IPS DF 4.7 (cell line): Measurements from ENCODE around the gene PTPRA.

ENCODE experiments used
- DNase-seq: peaks from one replicate; pipeline ENCODE4 v3.0.0-alpha.2; 2013; ENCODE audit warnings: low spot score; ENCODE audit errors: extremely low read depth

PTPRA gene

DNA sequence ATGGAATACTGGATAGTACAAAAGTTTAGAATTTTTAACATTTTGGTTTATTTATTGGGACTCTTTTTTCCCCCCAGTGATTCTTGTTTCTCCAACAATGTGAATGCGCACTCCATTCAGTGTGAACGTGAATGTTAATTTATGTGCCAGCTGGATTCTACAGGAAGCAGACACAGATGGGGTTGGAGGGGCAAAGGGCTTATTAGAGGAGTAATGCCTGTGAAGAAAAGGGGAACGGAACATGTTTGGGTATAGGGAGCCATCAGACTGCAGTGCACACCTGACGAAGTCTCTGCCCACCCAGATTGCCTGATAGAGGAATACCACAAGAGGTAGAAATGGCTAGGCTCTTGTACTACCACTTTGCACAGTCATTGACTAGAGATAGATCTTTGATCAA lies 48.2 kb downstream of the PTPRA start:
- DNase-seq, result no peak

GRCh38 chr20:2922957-2923356 lies 49.7 kb downstream of the PTPRA start:
- no peak for DNase-seq

- no peak for DNase-seq
Observed at GRCh38 chr20:2930538-2930937, 57.3 kb downstream of the PTPRA start.

DNA sequence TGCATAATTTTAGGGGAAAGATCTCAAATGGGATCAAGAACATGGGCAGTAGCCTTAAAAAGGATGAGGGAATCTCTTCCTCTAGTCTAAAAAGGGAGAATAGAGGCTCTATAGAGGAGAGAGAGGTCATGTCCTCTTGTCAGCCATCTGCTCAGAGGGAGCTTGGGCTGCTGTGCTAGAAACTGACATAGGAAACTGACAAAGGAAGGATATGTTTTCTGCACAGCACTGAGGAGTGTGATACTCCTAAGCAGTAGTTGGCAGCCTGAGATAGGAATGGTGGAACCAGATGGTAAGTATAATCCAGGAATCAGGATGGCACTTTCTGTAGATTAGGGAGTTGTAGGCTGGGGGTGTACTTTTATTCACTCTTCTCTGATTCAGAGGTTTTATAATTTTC lies 59.2 kb downstream of the PTPRA start:
- DNase-seq, result no peak

- no peak for DNase-seq
Observed at GRCh38 chr20:2937902-2938301, 64.6 kb downstream of the PTPRA start.

- no peak for DNase-seq
Observed at GRCh38 chr20:2942439-2942838, 69.2 kb downstream of the PTPRA start.

GRCh38 chr20:2946988-2947961 lies 74.0 kb downstream of the PTPRA start:
- DNase-seq, result no peak

- DNase-seq, result no peak
Observed at GRCh38 chr20:2948968-2949367, 75.7 kb downstream of the PTPRA start.

GRCh38 chr20:2952766-2953165 lies 79.5 kb downstream of the PTPRA start:
- no peak for DNase-seq

GRCh38 chr20:2955257-2955970 lies 82.1 kb downstream of the PTPRA start:
- DNase-seq, result no peak

DNA sequence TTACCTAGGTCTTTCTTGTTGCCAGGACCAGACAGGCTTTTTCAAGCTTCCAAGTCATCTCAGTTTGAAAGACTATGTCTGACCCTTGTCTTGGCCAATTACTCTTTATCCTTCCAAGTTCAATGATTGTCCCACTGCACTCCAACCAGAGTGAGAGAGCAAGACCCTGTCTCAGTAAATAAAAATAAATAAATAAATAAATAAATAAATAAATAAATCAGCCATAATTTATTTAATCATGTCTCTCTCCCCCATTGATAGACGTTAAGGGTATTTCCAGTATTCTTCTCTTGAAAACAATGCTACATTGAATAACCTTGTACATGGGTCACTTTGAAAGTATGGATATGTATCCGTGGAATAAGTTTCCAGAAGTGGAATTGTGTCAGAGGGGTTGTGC lies 83.2 kb downstream of the PTPRA start:
- no peak for DNase-seq

DNA sequence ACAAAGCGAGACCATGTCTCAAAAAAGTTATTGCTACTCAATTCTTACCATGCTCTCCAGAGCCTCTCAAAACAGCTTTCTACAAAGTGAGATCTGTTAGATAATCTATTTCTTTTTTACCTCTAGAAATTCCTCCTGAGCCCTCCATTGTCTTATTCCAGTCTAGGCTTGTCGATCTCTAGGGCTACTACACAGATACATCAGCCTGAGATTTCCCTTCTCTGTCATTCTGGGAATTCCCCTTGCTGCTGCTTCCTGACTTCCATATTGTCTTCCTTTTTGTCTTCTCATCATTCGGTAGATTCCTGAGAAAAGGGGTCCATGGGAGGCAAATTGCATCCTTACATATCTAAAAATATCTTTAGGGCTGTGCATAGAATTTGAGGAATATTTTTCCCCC lies 94.6 kb downstream of the PTPRA start:
- DNase-seq, result no peak

GRCh38 chr20:2972126-2972525 lies 98.8 kb downstream of the PTPRA start:
- DNase-seq, result no peak

DNA sequence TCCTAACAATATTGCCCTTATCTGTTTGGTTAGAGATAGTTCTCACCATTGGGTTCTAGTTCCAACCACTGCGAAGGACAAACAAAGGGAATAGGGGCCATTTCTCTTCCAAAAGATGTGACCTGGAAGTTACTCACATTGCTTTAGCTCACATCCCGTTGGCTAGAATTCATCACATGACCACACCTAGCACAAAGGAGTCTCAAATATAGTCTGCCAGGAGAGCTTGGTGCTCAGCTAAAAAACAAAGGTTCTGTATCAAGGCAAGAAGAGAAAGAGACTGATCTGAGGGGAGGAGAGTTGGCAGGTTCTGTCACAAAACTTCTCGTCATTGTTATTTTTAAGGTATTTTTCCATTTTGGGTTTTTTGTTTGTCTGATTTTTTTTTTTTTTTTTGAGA lies 100.3 kb downstream of the PTPRA start:
- no peak for DNase-seq

DNA sequence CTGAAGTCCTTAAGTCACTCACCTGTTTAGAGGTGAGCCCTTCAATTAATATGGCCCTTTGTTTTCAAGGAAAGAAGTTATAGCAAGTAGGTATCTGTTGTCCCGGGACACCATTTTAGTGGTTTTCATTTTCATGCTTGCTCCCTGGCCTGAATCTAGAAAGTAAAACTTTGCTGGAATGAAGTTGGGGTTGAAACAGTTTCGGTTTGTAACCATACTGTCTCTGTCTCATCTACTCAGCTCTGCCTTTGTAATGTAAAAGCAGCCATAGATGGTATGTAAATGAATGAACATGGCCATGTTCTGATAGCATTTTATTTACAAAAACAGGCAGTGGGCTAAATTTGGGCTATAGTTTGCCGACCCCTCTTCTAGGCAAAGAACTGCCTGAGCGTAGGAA lies 105.2 kb downstream of the PTPRA start:
- no peak for DNase-seq

DNA sequence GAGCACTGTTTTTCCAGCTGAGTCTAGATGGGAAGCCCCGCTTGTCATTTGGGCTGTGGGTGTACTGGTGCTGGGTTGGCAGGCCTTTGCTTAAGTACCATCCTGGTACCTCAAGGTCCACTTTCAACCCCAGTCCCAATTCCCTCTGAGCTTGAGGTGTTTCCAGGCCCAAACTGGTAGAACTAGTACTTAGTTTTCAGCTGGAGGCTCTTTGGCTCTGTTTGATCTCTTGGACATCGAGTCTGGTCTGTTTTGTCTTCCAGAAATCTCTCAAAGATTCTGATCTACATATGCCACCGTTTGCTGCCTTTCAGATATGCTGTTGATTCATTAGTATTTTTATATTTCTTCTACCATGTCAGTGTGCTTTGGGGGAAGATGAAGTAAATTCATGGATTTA lies 108.4 kb downstream of the PTPRA start:
- DNase-seq, result no peak

DNA sequence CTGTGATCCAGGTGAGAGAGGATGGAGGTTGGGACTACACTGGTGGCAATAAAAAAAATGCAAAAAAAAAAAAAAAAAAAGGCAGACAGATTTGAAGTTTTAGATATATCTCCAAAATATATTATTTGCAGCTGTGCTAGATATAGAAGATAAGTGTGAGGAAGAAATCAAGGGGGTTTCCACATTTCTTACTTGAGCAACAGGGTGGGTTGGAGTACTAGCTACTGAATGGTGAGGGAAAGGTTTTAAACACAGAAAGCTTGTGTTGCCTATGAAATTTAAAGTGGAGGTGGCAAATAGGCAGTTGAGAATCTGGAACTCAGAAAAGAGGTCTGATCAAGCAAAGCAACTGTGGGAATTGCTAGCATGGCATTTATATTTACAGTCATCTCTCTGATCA lies 110.2 kb downstream of the PTPRA start:
- no peak for DNase-seq

GRCh38 chr20:2984028-2984501 lies 110.8 kb downstream of the PTPRA start:
- DNase-seq, result no peak

DNA sequence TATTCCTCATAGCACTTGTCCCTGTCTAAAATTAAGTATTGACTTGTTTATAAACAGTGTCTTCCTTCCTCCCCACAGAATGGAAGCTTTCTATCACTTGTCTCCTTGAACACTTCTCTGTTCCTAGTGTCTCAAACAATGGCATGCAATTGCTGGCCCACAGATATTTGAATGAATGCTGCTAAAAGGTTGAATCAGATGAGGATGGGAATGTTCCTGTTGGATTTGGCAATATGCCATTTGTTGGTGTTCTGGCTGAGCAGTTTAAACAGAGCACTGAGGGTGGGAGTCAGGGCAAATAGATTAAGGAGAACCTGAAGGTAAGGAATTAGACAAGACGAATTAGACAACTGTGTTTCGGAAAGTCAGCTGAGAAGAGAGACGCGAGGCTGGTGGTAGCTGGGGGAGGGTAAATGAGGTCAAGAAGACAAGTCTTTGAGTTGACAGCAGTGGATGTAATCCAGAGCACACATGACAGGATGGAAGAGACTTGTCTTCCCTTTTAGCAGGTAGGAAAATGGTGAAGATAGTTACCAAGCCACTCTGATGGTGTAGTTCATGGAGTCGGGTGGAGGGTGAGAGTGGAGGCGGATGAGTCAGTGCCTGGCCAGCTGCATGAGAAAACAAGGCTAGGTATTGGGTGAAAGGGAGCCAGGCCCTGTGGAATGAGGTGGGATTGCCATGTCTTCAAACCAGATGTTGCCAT lies 111.8 kb downstream of the PTPRA start:
- no peak for DNase-seq

GRCh38 chr20:2986466-2986865 lies 113.2 kb downstream of the PTPRA start:
- DNase-seq, result no peak

DNA sequence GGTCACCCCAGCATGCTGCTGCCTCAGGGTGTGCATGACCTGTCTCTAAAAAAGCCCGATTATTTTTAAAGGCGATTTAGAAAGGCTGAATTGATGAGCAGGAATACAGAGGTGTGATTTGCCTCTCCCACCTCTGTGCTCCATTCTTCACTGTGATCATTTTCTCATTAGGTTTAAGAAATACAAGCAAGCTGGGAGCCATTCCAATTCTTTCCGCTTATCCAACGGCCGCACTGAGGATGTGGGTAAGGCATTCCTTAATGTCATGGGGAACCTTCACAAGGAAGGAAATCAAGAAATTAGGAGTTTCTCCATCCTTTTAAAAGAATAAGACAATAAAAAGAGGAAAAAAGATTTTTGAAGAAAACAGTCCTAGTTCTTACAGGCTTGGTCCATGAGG lies 114.6 kb downstream of the PTPRA start:
- no peak for DNase-seq

GRCh38 chr20:2991532-2991931 lies 118.3 kb downstream of the PTPRA start:
- DNase-seq, result no peak
